Measurements from ENCODE around the gene PJVK. TPM values are rescaled to one million over a fixed set of nuclear protein-coding genes. Genes with fewer than 3 reads are reported as not detected.

Gene PJVK
- total and polyA plus RNA-seq, 8 donors, result 0.88 to 7.1 (median 1.7) TPM

DNA sequence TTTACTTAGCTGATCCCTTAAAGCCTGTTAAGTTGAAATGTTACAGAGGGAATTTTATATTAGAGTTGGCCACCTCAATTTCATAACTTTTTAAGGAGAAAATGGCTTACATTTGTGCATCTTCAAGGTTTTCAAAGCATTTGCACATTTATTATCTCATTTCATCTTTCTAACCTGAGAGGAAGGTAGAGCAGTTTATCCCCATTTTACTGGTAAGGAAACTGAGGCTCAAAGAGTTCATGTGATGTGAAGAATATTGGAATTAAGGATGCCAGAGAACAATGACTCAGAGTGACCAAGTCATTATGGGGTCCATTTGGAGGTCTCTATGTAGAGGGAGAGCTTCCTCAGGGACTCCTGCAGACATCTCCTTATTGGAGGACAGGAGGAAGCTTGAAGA is 35.2 kb upstream of the PJVK start:
- Histone ChIP-seq H3K9me3 (no peaks in the 10 kb centered on the region), H3K27ac (no peak overlapping the region), H3K36me3 (no peaks in the 10 kb centered on the region), H3K4me1 (no peaks in the 10 kb centered on the region), H3K27me3 (no peaks in the 10 kb centered on the region), H3K4me3 (no peak overlapping the region)
- TF ChIP-seq, protein P1, sequence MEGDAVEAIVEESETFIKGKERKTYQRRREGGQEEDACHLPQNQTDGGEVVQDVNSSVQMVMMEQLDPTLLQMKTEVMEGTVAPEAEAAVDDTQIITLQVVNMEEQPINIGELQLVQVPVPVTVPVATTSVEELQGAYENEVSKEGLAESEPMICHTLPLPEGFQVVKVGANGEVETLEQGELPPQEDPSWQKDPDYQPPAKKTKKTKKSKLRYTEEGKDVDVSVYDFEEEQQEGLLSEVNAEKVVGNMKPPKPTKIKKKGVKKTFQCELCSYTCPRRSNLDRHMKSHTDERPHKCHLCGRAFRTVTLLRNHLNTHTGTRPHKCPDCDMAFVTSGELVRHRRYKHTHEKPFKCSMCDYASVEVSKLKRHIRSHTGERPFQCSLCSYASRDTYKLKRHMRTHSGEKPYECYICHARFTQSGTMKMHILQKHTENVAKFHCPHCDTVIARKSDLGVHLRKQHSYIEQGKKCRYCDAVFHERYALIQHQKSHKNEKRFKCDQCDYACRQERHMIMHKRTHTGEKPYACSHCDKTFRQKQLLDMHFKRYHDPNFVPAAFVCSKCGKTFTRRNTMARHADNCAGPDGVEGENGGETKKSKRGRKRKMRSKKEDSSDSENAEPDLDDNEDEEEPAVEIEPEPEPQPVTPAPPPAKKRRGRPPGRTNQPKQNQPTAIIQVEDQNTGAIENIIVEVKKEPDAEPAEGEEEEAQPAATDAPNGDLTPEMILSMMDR (IDR thresholded peaks at IDR 0.05), result no peak
- intact Hi-C loops (cut with DNase I), result no loop called here
- no peak for DNase-seq
- no peak for ATAC-seq
- FAIRE-seq, result no peak

DNA sequence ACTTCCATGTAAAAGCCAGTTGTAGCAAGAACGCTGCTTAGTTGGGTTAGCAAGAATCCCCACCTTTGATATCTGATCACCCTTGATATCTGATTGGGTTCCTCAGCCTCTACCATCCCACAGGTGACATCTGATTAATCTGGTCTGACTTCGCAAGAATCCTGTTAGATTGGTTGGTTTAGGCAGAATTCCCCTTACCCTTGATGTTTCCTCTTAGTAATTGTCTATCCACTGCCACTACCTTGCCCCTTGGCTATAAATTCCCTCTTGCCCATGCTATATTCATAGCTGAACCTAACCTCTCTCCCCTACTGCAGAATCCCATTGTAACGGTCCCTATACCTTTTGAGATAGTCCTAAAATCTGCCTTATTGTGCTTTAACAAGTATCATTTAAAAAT is 33.3 kb upstream of the PJVK start:
- no peaks in the 10 kb centered on the region for H3K27me3 ChIP-seq
- TF ChIP-seq, protein P1 (IDR thresholded peaks at IDR 0.05), result no peak
- no peaks in the 10 kb centered on the region for H3K36me3 ChIP-seq
- no peaks in the 10 kb centered on the region for H3K9me3 ChIP-seq
- H3K27ac ChIP-seq, result no peak overlapping the region
- H3K4me1 ChIP-seq, result no peaks in the 10 kb centered on the region
- H3K4me3 ChIP-seq, result no peak overlapping the region
- FAIRE-seq (no peak), ATAC-seq (no peak), DNase-seq (no peak)
- WGBS, 2 donors, result 89 to 93% methylated on average over 3 of the region's 3 CpGs
- intact Hi-C loops (cut with DNase I), result no loop called here

DNA sequence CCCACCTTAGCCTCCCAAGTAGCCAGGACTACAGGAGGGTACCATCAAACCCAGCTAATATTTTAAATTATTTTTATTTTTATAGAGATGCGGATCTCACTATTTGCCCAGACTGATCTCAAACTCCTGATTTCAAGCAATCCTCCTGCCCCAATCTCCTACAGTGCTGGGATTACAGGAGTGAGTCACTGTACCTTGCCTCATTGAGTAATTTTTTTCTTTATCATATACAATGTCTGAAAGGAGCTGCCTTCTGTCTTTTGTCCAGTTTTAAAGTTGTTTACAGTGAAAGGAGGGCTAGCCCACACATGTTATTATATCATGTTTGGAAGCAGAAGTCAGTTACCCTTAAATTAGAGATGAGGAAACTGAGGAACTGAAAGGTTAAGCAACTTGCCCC is 32.8 kb upstream of the PJVK start:
- Histone ChIP-seq H3K9me3 (no peaks in the 10 kb centered on the region), H3K4me1 (no peaks in the 10 kb centered on the region), H3K27me3 (no peaks in the 10 kb centered on the region), H3K36me3 (no peaks in the 10 kb centered on the region), H3K4me3 (no peak overlapping the region), H3K27ac (no peak overlapping the region)
- intact Hi-C loops (cut with DNase I), result no loop called here
- DNase-seq, result no peak
- 88 to 94% methylated on average over 1 of the region's 1 CpG for WGBS, 2 donors
- no peak for FAIRE-seq
- TF ChIP-seq, protein P1 (IDR thresholded peaks at IDR 0.05), result no peak
- ATAC-seq, result no peak

DNA sequence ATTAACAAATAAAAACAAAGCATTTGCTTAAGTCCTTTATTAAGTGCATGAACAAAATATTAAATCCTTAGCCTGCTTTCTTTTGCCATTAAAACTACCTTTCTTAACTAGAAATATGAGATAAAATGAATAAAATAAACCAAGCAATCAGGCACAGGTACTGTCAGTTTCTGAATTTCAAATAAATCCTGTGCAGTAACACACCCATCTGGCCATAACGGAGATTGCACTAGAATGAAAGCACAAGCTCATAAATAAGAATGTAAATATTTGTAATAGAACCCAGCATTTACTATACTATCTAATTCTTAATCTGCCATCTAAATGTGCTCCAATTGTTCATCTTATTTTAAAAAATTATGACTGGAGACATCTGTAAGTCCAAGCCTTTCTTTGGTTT is 32.1 kb upstream of the PJVK start:
- Histone ChIP-seq H3K4me3 (no peak overlapping the region), H3K27me3 (no peaks in the 10 kb centered on the region), H3K9me3 (no peaks in the 10 kb centered on the region), H3K36me3 (no peaks in the 10 kb centered on the region), H3K4me1 (no peaks in the 10 kb centered on the region), H3K27ac (no peak overlapping the region)
- DNase-seq, result no peak
- intact Hi-C loops (cut with DNase I), result no loop called here
- 7 to 18% methylated on average over 1 of the region's 1 CpG for WGBS, 2 donors
- TF ChIP-seq, protein P1 (IDR thresholded peaks at IDR 0.05), result no peak
- FAIRE-seq, result no peak
- no peak for ATAC-seq

DNA sequence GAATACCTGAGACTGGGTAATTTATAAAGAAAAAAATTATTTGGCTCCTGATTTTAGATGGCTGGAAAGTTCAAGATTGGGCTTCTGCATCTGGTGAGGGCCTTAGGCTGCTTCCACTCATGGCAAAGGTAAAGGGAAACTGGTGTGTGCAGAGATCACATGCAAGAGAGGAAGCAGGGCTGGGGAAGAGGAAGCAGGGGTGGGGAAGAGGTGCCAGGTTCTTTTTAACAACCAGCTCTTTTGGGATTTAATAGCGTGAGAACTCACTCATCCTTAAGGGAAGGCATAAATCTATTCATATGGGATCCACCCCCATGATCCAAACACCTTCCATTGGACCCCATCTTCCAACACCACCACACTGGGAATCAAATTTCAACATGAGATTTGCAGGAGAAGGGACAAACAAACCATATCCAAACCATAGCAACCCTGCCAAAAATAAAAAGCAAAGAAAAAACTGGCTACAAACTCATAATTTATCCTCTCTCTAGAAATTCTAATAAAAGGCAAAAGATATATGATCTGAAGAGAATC is 30.6 kb upstream of the PJVK start:
- WGBS, 2 donors, result 59 to 75% methylated on average over 1 of the region's 1 CpG
- H3K27ac ChIP-seq, result no peak overlapping the region
- no peak for FAIRE-seq
- H3K27me3 ChIP-seq, result no peaks in the 10 kb centered on the region
- H3K4me1 ChIP-seq, result no peaks in the 10 kb centered on the region
- TF ChIP-seq, protein P1 (IDR thresholded peaks at IDR 0.05), result no peak
- H3K36me3 ChIP-seq, result no peaks in the 10 kb centered on the region
- ATAC-seq, result no peak
- DNase-seq, result no peak
- H3K4me3 ChIP-seq, result no peak overlapping the region
- intact Hi-C loops (cut with DNase I), result no loop called here
- H3K9me3 ChIP-seq, result no peaks in the 10 kb centered on the region

Data from pancreas (tissue), 10 donors.